Gastrocnemius medialis (tissue), 4 donors: ENCODE measurements around the gene ZNF839. TPM values are rescaled to one million over a fixed set of nuclear protein-coding genes. Genes with fewer than 3 reads are reported as not detected.

ENCODE experiments used
- ATAC-seq, 2 donors: fragments of 150-250 bp; one replicate each; pipeline ENCODE4 v1.9.1; 2016
- DNase-seq, 2 donors: peaks; one replicate each; pipeline ENCODE4 v3.0.0-alpha.2; 2019
- H3K27ac ChIP-seq, 4 donors: fragments of 200-600 bp; sonication (generic); 1 replicate in 1 of 4; 2 replicates in 3 of 4; pipeline ENCODE4 v1.5.1; 2016 to 2018; ENCODE audit warnings: mild to moderate bottlenecking in 2 of 4, moderate library complexity in 1 of 4
- H3K27me3 ChIP-seq, 3 donors: fragments of 200-600 bp; sonication (generic) in 2 of 3; 1 replicate in 1 of 3; 2 replicates in 2 of 3; pipeline versions ENCODE4 v1.5.1 to v1.6.0; 2016 to 2019; ENCODE audit warnings: mild to moderate bottlenecking in 1 of 3, moderate library complexity in 1 of 3
- H3K36me3 ChIP-seq, 2 donors: fragments of 200-600 bp; sonication (generic) in 1 of 2; one replicate each; pipeline ENCODE4 v1.5.1; 2017 to 2018
- H3K4me1 ChIP-seq, 2 donors: fragments of 200-600 bp; sonication (generic) in 1 of 2; one replicate each; pipeline ENCODE4 v1.5.1; 2016 to 2017; ENCODE audit warnings: mild to moderate bottlenecking in 2 of 2
- H3K4me3 ChIP-seq, 4 donors: fragments of 200-600 bp; sonication (generic) in 3 of 4; 1 replicate in 1 of 4; 2 replicates in 3 of 4; pipeline ENCODE4 v1.5.1; 2016 to 2019; ENCODE audit warnings: mild to moderate bottlenecking in 2 of 4
- H3K9me3 ChIP-seq, 3 donors: fragments of 200-600 bp; sonication (generic) in 2 of 3; 1 replicate in 1 of 3; 2 replicates in 2 of 3; pipeline ENCODE4 v1.5.1; 2016 to 2019
- CTCF ChIP-seq, 5 experiments: fragments of 450-650 bp in 3 of 5; fragments of 200-600 bp in 2 of 5; sonication (generic) in 2 of 5; IDR thresholded peaks in 4 of 5; conservative IDR thresholded peaks in 1 of 5; 1 replicate in 4 of 5; 2 replicates in 1 of 5; pipeline ENCODE4 v1.5.1; 2016 to 2019; ENCODE audit warnings: antibody characterized with exemption in 5 of 5, mild to moderate bottlenecking in 3 of 5, moderate library complexity in 3 of 5
- POLR2A ChIP-seq, 2 donors: fragments of 450-650 bp; IDR thresholded peaks; one replicate each; pipeline ENCODE4 v1.6.1; 2017; ENCODE audit warnings: antibody characterized with exemption in 2 of 2, mild to moderate bottlenecking in 2 of 2, moderate library complexity in 2 of 2
- in situ Hi-C, 4 donors: fragments of 200-750 bp; cut with MboI; loops; one replicate each; pipeline versions ENCODE4 v1.15.0 to v1.8.0; 2017; ENCODE audit warnings: low sequenced_read_pairs in 4 of 4
- intact Hi-C: fragments of 100-400 bp; cut with DNase I; formaldehyde crosslinking; loops from one replicate; pipeline ENCODE4 v1.15.1; 2023; ENCODE audit warnings: low total_unique reads
- total RNA-seq, 4 donors: library from RNA; depleted of rRNA; stranded (reverse); fragments of >200 nt; gene quantifications; one replicate each; pipeline versions ENCODE4 v1.1.0 to v1.2.3, GENCODE V29; 2016

ZNF839 gene
- total RNA-seq, 4 donors from 2014 or later: 10.6 to 16.8 (median 14.0) TPM

- no peak for DNase-seq
- Histone ChIP-seq H3K9me3 (no peaks in the 10 kb centered on the region), H3K4me1 (no peaks in the 10 kb centered on the region), H3K27me3 (no peaks in the 10 kb centered on the region), H3K4me3 (no peak overlapping the region), H3K36me3 (peaks cover 0 to 76% of the 10 kb centered on the region in 2 donors), H3K27ac (no peak overlapping the region)
- in situ Hi-C loops (no loop called here), intact Hi-C loops (no loop called here)
- ATAC-seq: no peak
- TF ChIP-seq CTCF (IDR thresholded peaks at IDR 0.05 in 4 of 5, conservative IDR thresholded peaks at IDR 0.05 in 1 of 5): no peak
- TF ChIP-seq POLR2A (IDR thresholded peaks at IDR 0.05): no peak
Measured at GRCh38 chr14:102342238-102342637, 22.7 kb downstream of the ZNF839 start.

DNA sequence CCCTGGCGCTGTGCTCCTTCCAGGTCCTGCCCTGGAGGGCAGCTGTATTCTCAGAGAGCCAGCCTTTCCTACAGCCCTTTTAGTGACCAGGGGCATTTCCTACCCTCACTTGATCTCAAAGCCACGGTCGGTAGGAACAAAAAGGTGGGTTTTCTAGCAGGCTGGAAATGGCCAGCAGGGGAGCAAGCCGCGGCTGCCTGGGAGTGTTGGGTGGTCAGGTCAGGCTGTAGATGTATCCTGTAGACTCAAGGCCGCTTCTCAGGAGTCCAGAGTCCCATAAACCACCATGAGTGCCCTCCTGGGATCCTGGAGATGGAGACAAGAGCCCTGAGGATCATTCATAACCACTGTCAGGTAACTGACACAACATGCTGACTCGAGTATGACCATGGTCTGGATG, 24.5 kb downstream of the ZNF839 start:
- no peaks in the 10 kb centered on the region for H3K9me3 ChIP-seq
- in situ Hi-C loops: no loop called here
- no peak overlapping the region for H3K4me3 ChIP-seq
- peaks cover 2 to 88% of the 10 kb centered on the region in 2 donors for H3K36me3 ChIP-seq
- no peaks in the 10 kb centered on the region for H3K27me3 ChIP-seq
- no peak for ATAC-seq
- no peak overlapping the region for H3K27ac ChIP-seq
- no peak for TF ChIP-seq POLR2A (IDR thresholded peaks at IDR 0.05)
- no peak for TF ChIP-seq CTCF (IDR thresholded peaks at IDR 0.05 in 4 of 5, conservative IDR thresholded peaks at IDR 0.05 in 1 of 5)
- no peak for DNase-seq
- H3K4me1 ChIP-seq: no peaks in the 10 kb centered on the region
- intact Hi-C loops: no loop called here

DNA sequence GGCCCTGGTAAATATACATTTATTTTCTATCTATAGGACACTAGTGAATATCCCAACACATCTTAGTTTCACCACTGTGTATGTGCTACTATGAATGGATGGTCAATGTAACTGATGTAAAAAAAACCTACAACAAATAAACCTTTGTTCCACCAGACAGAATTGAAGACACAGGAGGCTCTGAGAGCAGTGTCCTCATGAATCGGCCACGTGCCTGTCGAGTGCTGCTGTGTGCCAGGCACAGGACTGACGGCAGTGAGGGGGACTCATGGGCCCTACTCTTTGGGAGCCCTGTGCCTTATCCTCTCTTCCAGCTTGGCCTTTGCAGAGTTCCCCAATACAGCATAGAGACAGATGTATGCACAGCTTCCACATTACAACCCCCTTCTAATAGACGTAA, 24.9 kb downstream of the ZNF839 start:
- H3K27me3 ChIP-seq: no peaks in the 10 kb centered on the region
- peaks cover 2 to 88% of the 10 kb centered on the region in 2 donors for H3K36me3 ChIP-seq
- no peak overlapping the region for H3K4me3 ChIP-seq
- intact Hi-C loops: no loop called here
- H3K4me1 ChIP-seq: no peaks in the 10 kb centered on the region
- no peaks in the 10 kb centered on the region for H3K9me3 ChIP-seq
- TF ChIP-seq POLR2A (IDR thresholded peaks at IDR 0.05) (no peak), CTCF (IDR thresholded peaks at IDR 0.05 in 4 of 5, conservative IDR thresholded peaks at IDR 0.05 in 1 of 5) (no peak)
- no peak overlapping the region for H3K27ac ChIP-seq
- in situ Hi-C loops: no loop called here
- no peak for DNase-seq
- no peak for ATAC-seq

DNA sequence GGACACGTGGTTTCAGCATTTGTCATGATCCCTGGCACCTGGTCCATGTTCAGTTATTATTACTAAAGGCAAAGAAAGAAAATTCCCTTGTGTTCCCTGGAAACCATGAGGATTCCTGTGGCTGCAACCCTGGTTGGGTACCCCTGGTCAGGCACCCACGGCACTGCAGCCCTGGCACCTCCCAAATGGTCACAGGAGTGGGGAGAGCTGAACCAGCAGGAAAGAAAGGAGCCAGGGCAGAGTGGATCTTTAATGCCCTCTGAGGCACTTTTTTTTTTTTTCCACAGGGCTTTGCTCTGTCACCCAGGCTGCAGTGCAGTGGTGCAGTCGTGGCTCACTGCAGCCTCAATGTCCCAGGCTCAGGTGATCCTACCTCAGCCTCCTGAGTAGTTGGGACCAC, 25.7 kb downstream of the ZNF839 start:
- intact Hi-C loops (no loop called here), in situ Hi-C loops (no loop called here)
- H3K4me1 ChIP-seq: no peaks in the 10 kb centered on the region
- TF ChIP-seq POLR2A (IDR thresholded peaks at IDR 0.05) (no peak), CTCF (IDR thresholded peaks at IDR 0.05 in 4 of 5, conservative IDR thresholded peaks at IDR 0.05 in 1 of 5) (no peak)
- H3K36me3 ChIP-seq: peaks cover 2 to 92% of the 10 kb centered on the region in 2 donors
- DNase-seq: no peak
- H3K27me3 ChIP-seq: no peaks in the 10 kb centered on the region
- no peak for ATAC-seq
- no peak overlapping the region for H3K27ac ChIP-seq
- no peaks in the 10 kb centered on the region for H3K9me3 ChIP-seq
- H3K4me3 ChIP-seq: no peak overlapping the region

DNA sequence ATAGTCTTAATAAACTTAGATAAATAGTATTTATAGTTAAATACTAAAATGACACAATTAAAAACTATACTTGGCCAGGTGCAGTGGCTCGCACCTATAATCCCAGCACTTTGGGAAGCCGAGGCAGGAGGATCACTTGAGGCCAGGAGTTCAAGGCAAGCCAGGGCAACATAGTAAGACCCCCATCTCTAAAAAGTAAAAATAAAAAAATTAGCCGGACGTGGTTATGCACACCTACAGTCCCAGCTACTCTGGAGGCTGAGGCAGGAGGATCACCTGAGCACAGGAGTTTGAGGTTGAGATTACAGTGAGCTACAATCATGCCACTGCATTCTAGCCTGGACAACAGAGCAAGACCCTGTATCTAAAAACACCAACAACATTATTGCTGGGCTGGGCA, 27.1 kb downstream of the ZNF839 start:
- H3K4me3 ChIP-seq: no peak overlapping the region
- DNase-seq (no peak), ATAC-seq (no peak)
- H3K4me1 ChIP-seq: no peaks in the 10 kb centered on the region
- no peak overlapping the region for H3K27ac ChIP-seq
- H3K36me3 ChIP-seq: peaks cover 2 to 85% of the 10 kb centered on the region in 2 donors
- intact Hi-C loops: no loop called here
- in situ Hi-C loops: no loop called here
- H3K27me3 ChIP-seq: no peaks in the 10 kb centered on the region
- no peaks in the 10 kb centered on the region for H3K9me3 ChIP-seq
- TF ChIP-seq POLR2A (IDR thresholded peaks at IDR 0.05): no peak
- TF ChIP-seq CTCF (IDR thresholded peaks at IDR 0.05 in 4 of 5, conservative IDR thresholded peaks at IDR 0.05 in 1 of 5): no peak
